Stimulated activated CD4-positive, alpha-beta T cell treated with anti-CD3 and anti-CD28 coated beads, TNF-alpha, amount 100 ng/mL, for 4 hours (primary cell): ENCODE results near the gene GPC6.

Source experiments
- DNase-seq, 3 experiments: peaks; one replicate each; pipeline ENCODE4 v3.0.0-alpha.2; 2020; ENCODE audit warnings: low read depth in 3 of 3

Gene GPC6

GRCh38 chr13:93966267-93966936, 739.8 kb downstream of the GPC6 start:
- no peak for DNase-seq

GRCh38 chr13:93967286-93967685, 740.7 kb downstream of the GPC6 start:
- DNase-seq: no peak

- no peak for DNase-seq
Measured at GRCh38 chr13:93975242-93975641, 748.6 kb downstream of the GPC6 start.

- no peak for DNase-seq
Measured at GRCh38 chr13:93976528-93976927, 749.9 kb downstream of the GPC6 start.

GRCh38 chr13:93977986-93978385, 751.4 kb downstream of the GPC6 start:
- DNase-seq: no peak

GRCh38 chr13:93981426-93981977, 754.9 kb downstream of the GPC6 start:
- DNase-seq: no peak

- DNase-seq: no peak
Measured at GRCh38 chr13:93982179-93982918, 755.7 kb downstream of the GPC6 start.

GRCh38 chr13:93984052-93984451, 757.4 kb downstream of the GPC6 start:
- DNase-seq: no peak

- no peak for DNase-seq
Measured at GRCh38 chr13:93984876-93985275, 758.3 kb downstream of the GPC6 start.

- DNase-seq: no peak
Measured at GRCh38 chr13:93987458-93987857, 760.9 kb downstream of the GPC6 start.

- DNase-seq: no peak
Measured at GRCh38 chr13:93991569-93991968, 765.0 kb downstream of the GPC6 start.

- DNase-seq: no peak
Measured at GRCh38 chr13:93996481-93996880, 769.9 kb downstream of the GPC6 start.

- no peak for DNase-seq
Measured at GRCh38 chr13:94006296-94006695, 779.7 kb downstream of the GPC6 start.

GRCh38 chr13:94007072-94007471, 780.5 kb downstream of the GPC6 start:
- DNase-seq: no peak

- DNase-seq: no peak
Measured at GRCh38 chr13:94009701-94010100, 783.1 kb downstream of the GPC6 start.

- DNase-seq: no peak
Measured at GRCh38 chr13:94014461-94014860, 787.9 kb downstream of the GPC6 start.

GRCh38 chr13:94020426-94020825, 793.8 kb downstream of the GPC6 start:
- no peak for DNase-seq

- no peak for DNase-seq
Measured at GRCh38 chr13:94020833-94021232, 794.2 kb downstream of the GPC6 start.

GRCh38 chr13:94028234-94028633, 801.6 kb downstream of the GPC6 start:
- DNase-seq: no peak

GRCh38 chr13:94028650-94029049, 802.0 kb downstream of the GPC6 start:
- no peak for DNase-seq

GRCh38 chr13:94030415-94031119, 804.0 kb downstream of the GPC6 start:
- no peak for DNase-seq

GRCh38 chr13:94031609-94032008, 805.0 kb downstream of the GPC6 start:
- no peak for DNase-seq

GRCh38 chr13:94033098-94033497, 806.5 kb downstream of the GPC6 start:
- DNase-seq: no peak
